ENCODE results near the gene TXNIP. TPM values are rescaled to one million over a fixed set of nuclear protein-coding genes. Genes with fewer than 3 reads are reported as not detected.
A peak's percentile ranks its signal among the peaks of the same experiment; 100 is the strongest.

Gene TXNIP
- total and polyA plus RNA-seq, 10 donors, result 446 to 2,368 (median 1,246) TPM

- DNase-seq, result no peak
- no peaks in the 10 kb centered on the region for H3K27me3 ChIP-seq (replicated peaks in 1 of 7)
- H3K27ac ChIP-seq, result peak overlapping the region; percentile 58 to 100 (median 99)
- 84 to 93% (median 92%) methylated on average over 12 of the region's 12 CpGs for WGBS, 5 donors
- H3K36me3 ChIP-seq, result no peaks in the 10 kb centered on the region
- no peaks in the 10 kb centered on the region for H3K9me3 ChIP-seq
- peaks cover 61 to 100% (median 97%) of the 10 kb centered on the region in 6 donors for H3K4me1 ChIP-seq
- H3K4me3 ChIP-seq, result peak overlapping the region in 1 of 8 donors; percentile 44
- TF ChIP-seq POLR2AphosphoS5 (IDR thresholded peaks at IDR 0.05), result peak in 1 of 3 donors; percentile 35
- no peak for TF ChIP-seq CTCF (IDR thresholded peaks at IDR 0.05 in 8 of 11, conservative IDR thresholded peaks at IDR 0.05 in 3 of 11)
- intact Hi-C loops (cut with DNase I; ENCODE audit: low total_unique reads), result no loop called here
These were observed 12.2 kb downstream of the TXNIP start for GRCh38 chr1:145983960-145984830.

GRCh38 chr1:145983206-145983675 lies 13.1 kb downstream of the TXNIP start:
- intact Hi-C loops (cut with DNase I; ENCODE audit: low total_unique reads), result no loop called here
- Histone ChIP-seq H3K36me3 (no peaks in the 10 kb centered on the region), H3K4me3 (no peak overlapping the region), H3K4me1 (peaks cover 67 to 100% (median 97%) of the 10 kb centered on the region in 6 donors), H3K27ac (peak overlapping the region; percentile 59 to 100 (median 98)), H3K27me3 (replicated peaks in 1 of 7) (no peaks in the 10 kb centered on the region), H3K9me3 (no peaks in the 10 kb centered on the region)
- no peak for TF ChIP-seq CTCF (IDR thresholded peaks at IDR 0.05 in 8 of 11, conservative IDR thresholded peaks at IDR 0.05 in 3 of 11)
- no peak for TF ChIP-seq POLR2AphosphoS5 (IDR thresholded peaks at IDR 0.05)
- no peak for TF ChIP-seq POLR2A (IDR thresholded peaks at IDR 0.05)
- no peak for DNase-seq
- 76 to 96% (median 95%) methylated on average over 1 of the region's 1 CpG for WGBS, 5 donors

GRCh38 chr1:145982010-145982723 lies 14.2 kb downstream of the TXNIP start:
- H3K36me3 ChIP-seq, result no peaks in the 10 kb centered on the region
- no peaks in the 10 kb centered on the region for H3K9me3 ChIP-seq
- TF ChIP-seq POLR2A (IDR thresholded peaks at IDR 0.05) (no peak), POLR2AphosphoS5 (IDR thresholded peaks at IDR 0.05) (peak in 1 of 3 donors; percentile 11), CTCF (IDR thresholded peaks at IDR 0.05 in 8 of 11, conservative IDR thresholded peaks at IDR 0.05 in 3 of 11) (no peak)
- no peak for DNase-seq
- H3K27me3 ChIP-seq (replicated peaks in 1 of 7), result no peaks in the 10 kb centered on the region
- no peak overlapping the region for H3K4me3 ChIP-seq
- WGBS, 5 donors, result 67 to 78% (median 72%) methylated on average over 6 of the region's 6 CpGs
- H3K4me1 ChIP-seq, result peaks cover 78 to 100% (median 98%) of the 10 kb centered on the region in 6 donors
- peak overlapping the region; percentile 94 to 100 (median 99) for H3K27ac ChIP-seq
- intact Hi-C loops (cut with DNase I; ENCODE audit: low total_unique reads), result no loop called here
